ENCODE results near the gene ZC3H7B.

ZC3H7B gene

GRCh38 chr22:41356430-41357028, 55.2 kb downstream of the ZC3H7B start:
- H3K36me3 ChIP-seq (ENCODE audit: insufficient read depth, low read length), result peaks cover 51% of the 10 kb centered on the region; the same call in 1 of the 2 replicates

GRCh38 chr22:41357191-41357590, 55.9 kb downstream of the ZC3H7B start:
- H3F3A ChIP-seq (ENCODE audit: low read depth), result no peaks in the 10 kb centered on the region
- no peaks in the 10 kb centered on the region for H3K9me2 ChIP-seq (replicated peaks; ENCODE audit: low read depth, low read length)
- no peak overlapping the region for H2AFZ ChIP-seq (ENCODE audit: low read length)
- no peak overlapping the region for H3K4me3 ChIP-seq (ENCODE audit: low read length, poor library complexity, severe bottlenecking)
- peaks cover 46% of the 10 kb centered on the region; the same call in 1 of the 2 replicates for H3K36me3 ChIP-seq (ENCODE audit: insufficient read depth, low read length)
- H4K20me1 ChIP-seq (ENCODE audit: insufficient read depth, low read length, poor library complexity, severe bottlenecking), result no peaks in the 10 kb centered on the region
- H3K9ac ChIP-seq (ENCODE audit: low read depth, low read length, poor library complexity, severe bottlenecking), result no peak overlapping the region
- H3K79me2 ChIP-seq (ENCODE audit: insufficient read depth, low read length), result no peaks in the 10 kb centered on the region
- H3K4me2 ChIP-seq (ENCODE audit: low read depth, low read length, poor library complexity, severe bottlenecking), result no peak overlapping the region
- no peaks in the 10 kb centered on the region for H3K27me3 ChIP-seq (ENCODE audit: insufficient read depth, low read length, poor library complexity, severe bottlenecking)
- no peaks in the 10 kb centered on the region for H3K4me1 ChIP-seq (ENCODE audit: insufficient read depth, low read length, poor library complexity, severe bottlenecking)
- TF ChIP-seq CTCF (conservative IDR thresholded peaks at IDR 0.05; ENCODE audit: low read length), result no peak
- TF ChIP-seq EZH2phosphoT487 (IDR thresholded peaks at IDR 0.05; ENCODE audit: borderline replicate concordance), result no peak
- H3K9me3 ChIP-seq (ENCODE audit: insufficient read depth, low read depth, low read length), result no peaks in the 10 kb centered on the region

More at GRCh38 chr22:41356430-41357028, 55.2 kb downstream of the ZC3H7B start:
- Histone ChIP-seq H3K4me1 (ENCODE audit: insufficient read depth, low read length, poor library complexity, severe bottlenecking) (no peaks in the 10 kb centered on the region), H3K9me2 (replicated peaks; ENCODE audit: low read depth, low read length) (no peaks in the 10 kb centered on the region), H3K9ac (ENCODE audit: low read depth, low read length, poor library complexity, severe bottlenecking) (no peak overlapping the region), H2AFZ (ENCODE audit: low read length) (no peak overlapping the region), H3K9me3 (ENCODE audit: insufficient read depth, low read depth, low read length) (no peaks in the 10 kb centered on the region), H3K4me2 (ENCODE audit: low read depth, low read length, poor library complexity, severe bottlenecking) (no peak overlapping the region), H4K20me1 (ENCODE audit: insufficient read depth, low read length, poor library complexity, severe bottlenecking) (no peaks in the 10 kb centered on the region), H3K4me3 (ENCODE audit: low read length, poor library complexity, severe bottlenecking) (no peak overlapping the region), H3K27me3 (ENCODE audit: insufficient read depth, low read length, poor library complexity, severe bottlenecking) (no peaks in the 10 kb centered on the region), H3K79me2 (ENCODE audit: insufficient read depth, low read length) (no peaks in the 10 kb centered on the region), H3F3A (ENCODE audit: low read depth) (no peaks in the 10 kb centered on the region)
- TF ChIP-seq EZH2phosphoT487 (IDR thresholded peaks at IDR 0.05; ENCODE audit: borderline replicate concordance) (no peak), CTCF (conservative IDR thresholded peaks at IDR 0.05; ENCODE audit: low read length) (no peak)

- H3K79me2 ChIP-seq (ENCODE audit: insufficient read depth, low read length), result no peaks in the 10 kb centered on the region
- TF ChIP-seq EZH2phosphoT487 (IDR thresholded peaks at IDR 0.05; ENCODE audit: borderline replicate concordance) (no peak), CTCF (conservative IDR thresholded peaks at IDR 0.05; ENCODE audit: low read length) (no peak)
- H3K4me1 ChIP-seq (ENCODE audit: insufficient read depth, low read length, poor library complexity, severe bottlenecking), result no peaks in the 10 kb centered on the region
- no peak overlapping the region for H3K4me2 ChIP-seq (ENCODE audit: low read depth, low read length, poor library complexity, severe bottlenecking)
- no peak overlapping the region for H3K4me3 ChIP-seq (ENCODE audit: low read length, poor library complexity, severe bottlenecking)
- H2AFZ ChIP-seq (ENCODE audit: low read length), result no peak overlapping the region
- no peaks in the 10 kb centered on the region for H4K20me1 ChIP-seq (ENCODE audit: insufficient read depth, low read length, poor library complexity, severe bottlenecking)
- no peaks in the 10 kb centered on the region for H3K9me3 ChIP-seq (ENCODE audit: insufficient read depth, low read depth, low read length)
- H3K9ac ChIP-seq (ENCODE audit: low read depth, low read length, poor library complexity, severe bottlenecking), result no peak overlapping the region
- H3K9me2 ChIP-seq (replicated peaks; ENCODE audit: low read depth, low read length), result no peaks in the 10 kb centered on the region
- H3K27me3 ChIP-seq (ENCODE audit: insufficient read depth, low read length, poor library complexity, severe bottlenecking), result no peaks in the 10 kb centered on the region
- no peaks in the 10 kb centered on the region for H3F3A ChIP-seq (ENCODE audit: low read depth)
- H3K36me3 ChIP-seq (ENCODE audit: insufficient read depth, low read length), result peaks cover 44% of the 10 kb centered on the region; the same call in 1 of the 2 replicates
Measured at GRCh38 chr22:41358927-41359326, 57.6 kb downstream of the ZC3H7B start.
